ENCODE measurements around the gene APPL1. TPM values are rescaled to one million over a fixed set of nuclear protein-coding genes. Genes with fewer than 3 reads are reported as not detected.
A peak's percentile ranks its signal among the peaks of the same experiment; 100 is the strongest.
"Not testable (repeated sequence)": the region's sequence is repeated elsewhere in the genome, so short reads cannot be mapped to it uniquely, and the experiment has no call there.

Gene APPL1
- total RNA-seq, 1 donor from 2014 or later = 33.0 TPM

DNA sequence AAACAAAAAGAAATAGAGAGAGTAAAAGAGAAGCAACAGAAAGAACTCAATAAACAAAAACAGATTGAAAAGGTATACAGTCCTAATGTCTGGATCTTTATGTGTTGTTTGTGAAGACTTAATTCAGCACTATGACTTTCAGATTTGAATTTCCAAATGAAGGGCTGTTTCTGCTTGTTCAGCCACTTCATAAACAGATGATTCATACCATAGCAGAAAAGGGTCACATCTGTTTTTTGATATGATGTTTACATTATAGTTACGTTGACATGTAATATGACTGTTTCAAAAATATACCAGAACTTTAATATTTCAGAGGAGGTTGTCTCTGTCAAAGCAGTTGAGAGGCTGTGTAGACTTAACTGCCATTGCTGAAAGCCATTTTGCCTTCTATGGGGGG, 40.9 kb downstream of the APPL1 start:
- no peak for ATAC-seq

DNA sequence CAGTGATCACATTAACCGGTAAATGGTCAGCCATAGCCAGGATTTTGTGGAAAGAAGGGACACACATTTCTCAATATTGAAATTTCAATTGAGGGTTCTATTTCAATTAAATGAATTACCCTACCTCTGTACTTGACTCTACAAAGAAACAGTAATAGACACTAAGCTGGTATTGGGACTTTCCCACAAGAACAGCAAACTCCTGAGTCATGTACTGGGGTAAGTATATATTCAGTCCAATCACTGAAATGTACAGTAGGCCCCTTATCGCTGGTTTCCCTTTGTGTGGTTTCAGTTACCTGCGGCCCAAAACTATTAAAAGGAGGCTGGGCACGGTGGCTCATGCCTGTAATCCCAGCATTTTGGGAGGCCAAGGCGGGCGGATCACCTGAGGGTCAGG, 47.3 kb downstream of the APPL1 start:
- no peak for ATAC-seq

DNA sequence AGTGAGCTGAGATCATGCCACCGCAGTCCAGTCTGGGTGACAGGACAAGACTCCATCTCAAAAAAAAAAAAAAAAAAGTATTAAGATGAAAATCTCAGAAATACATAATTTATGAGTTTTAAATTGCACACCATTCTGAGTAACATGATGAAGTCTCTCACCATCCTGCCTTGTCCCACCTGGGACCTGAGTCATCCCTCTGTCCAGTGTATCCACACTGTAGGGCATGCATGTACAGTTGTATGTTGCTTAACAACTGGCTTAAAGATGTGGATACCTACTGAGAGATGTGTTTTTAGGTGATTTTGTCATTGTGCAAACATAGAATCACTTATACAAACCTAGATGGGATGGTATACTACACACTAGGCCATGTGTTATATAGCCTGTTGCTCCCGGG, 47.9 kb downstream of the APPL1 start:
- no peak for ATAC-seq

DNA sequence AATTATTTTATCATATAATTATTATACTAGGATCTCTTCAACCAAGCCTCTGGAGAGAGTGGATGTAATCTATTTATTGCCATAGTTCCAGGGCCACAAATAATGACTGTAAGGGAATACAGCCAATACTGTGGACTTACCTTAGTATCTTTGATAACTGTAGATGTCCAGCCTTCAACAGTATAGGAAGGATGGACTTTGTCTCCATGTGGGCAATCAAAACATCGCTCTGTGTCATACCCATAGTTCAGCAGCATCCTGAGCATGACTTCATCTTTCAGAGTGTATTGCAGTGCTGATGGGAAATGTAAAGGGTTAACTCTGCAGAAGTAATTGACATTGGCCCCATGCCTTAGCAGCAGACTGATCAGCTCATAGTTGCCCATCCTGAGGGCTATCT, 50.7 kb downstream of the APPL1 start:
- no peak for ATAC-seq

DNA sequence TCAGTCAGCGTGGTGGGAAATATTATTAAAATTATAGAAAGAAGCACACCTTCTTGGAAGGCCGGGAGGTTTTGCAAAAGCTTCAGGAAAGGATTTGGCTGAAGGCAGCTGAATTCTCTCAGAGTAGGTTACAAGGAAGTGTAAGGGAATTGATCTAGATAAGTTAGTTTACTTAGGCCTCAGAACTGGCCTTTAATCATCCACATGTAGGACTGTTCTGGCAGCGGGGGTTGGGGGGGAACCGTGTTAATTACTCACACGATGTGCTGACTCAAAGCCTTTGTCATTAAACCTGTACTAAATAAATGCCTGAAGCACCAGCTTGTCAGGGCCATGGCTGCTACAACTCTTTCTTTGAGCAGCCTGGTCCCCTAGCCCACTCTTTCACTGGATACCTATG, 52.2 kb downstream of the APPL1 start:
- ATAC-seq = no peak

DNA sequence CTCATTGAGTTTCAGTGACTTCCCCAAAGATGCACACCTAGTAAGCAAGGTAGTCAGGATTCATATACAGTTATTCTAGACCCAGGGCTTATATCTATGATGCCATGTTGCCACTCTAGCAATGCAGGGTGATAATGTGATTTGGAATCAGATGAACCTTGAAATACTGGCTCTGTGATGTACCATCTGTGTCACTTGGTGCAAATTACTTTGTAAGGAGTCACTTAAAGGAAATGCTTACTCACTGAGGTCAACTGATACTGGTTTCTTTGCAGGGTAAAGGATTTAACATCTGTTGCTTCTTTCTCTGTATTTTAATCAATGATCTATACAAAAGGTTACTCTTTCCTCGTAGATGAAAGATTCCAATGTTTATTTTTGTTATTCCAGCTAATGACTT, 54.2 kb downstream of the APPL1 start:
- ATAC-seq = peak; percentile 73

DNA sequence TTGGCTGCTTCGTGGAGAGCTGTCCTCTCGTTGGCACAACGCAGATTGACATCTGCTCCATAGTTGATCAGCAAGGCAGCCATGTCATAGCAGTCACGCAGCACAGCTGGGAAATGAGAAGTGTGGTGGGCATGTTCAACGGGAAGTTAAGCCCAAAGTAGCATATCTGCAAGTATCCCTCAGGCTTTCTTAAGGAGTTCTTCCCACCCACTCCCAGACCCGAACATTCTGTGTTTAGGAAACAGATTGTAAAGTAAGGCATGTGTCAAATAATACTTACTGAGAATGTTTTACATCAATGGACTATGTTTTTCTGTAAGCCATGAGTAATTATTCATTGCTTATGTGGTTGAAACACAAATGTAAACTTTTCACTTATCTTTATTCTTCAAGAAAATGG, 55.8 kb downstream of the APPL1 start:
- ATAC-seq = no peak

DNA sequence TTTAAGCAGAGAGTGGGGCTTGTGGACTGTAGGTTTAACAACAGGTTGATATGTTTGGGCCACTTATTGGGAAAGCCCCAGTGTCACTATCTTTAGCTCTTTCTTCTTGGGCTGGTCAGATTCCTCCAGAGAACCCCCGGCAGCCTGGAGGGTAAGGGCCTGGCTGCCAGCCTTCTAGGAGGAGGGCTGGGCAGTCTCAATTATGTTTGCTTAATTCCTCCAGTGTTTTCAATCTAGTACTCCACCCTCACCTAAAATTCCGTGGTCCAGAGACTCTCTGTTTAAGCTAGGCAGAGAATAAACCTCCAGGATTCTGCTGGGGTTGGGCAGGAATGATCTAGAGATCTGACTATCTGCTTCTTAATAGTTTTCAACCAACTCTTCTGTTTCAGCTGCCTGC, 59.7 kb downstream of the APPL1 start:
- ATAC-seq = no peak

DNA sequence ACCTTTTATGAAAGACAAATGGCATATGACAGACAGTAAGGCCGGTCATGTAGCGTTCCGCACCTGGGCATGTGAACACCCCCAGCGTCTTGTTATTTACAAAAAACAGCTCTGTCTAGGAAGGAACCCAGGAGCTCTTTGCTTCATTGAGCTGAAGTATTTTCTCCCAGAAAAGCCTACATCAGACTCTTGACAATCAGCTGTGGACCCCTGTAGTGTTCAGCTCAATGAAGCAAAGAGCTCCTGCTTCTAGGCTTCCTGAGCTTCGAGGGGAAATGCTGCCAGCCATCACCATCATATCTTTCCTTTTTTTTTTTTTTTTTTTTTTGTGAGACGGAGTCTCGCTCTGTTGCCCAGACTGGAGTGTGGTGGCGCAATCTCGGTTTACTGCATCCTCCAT, 60.9 kb downstream of the APPL1 start:
- ATAC-seq = no peak

DNA sequence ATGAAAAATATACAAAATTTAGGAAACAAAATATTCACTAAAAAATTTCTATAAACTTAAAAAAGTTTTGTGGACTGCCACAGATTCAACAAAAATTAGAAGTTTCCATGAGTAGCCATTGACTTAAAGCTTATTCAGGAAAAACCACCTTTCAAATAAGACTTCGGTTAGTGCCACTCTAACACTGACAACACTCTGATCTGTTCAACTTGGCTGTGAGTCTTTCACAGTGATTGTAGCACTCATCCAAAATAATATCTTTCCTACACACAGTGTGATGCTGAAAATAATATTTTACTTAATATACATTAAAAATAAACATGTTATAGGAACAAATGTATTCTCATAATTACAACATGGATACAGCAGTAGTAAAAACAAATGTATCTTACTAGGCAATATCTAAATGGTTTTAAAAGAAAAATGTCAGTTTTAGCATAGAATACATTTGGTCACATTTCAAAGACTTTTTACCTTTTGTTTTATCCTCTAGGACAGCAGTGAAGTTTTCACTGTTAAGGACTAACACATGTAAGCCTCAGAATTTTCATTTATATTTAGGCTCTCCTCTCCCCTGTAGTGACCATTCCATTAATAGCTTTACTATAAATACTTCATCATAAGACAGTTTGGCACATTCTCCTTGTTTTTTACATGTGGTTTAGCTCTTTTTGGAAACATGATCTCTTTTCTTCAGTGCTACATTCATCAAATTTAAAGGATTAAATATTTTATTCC, 64.8 kb downstream of the APPL1 start, which contains the start of gene ASB14:
Gene ASB14, minus strand, starts transcription at position 527 of the 738 bp plus-strand sequence. CDS start 652 bp downstream, outside the sequence.
- ATAC-seq = no peak

DNA sequence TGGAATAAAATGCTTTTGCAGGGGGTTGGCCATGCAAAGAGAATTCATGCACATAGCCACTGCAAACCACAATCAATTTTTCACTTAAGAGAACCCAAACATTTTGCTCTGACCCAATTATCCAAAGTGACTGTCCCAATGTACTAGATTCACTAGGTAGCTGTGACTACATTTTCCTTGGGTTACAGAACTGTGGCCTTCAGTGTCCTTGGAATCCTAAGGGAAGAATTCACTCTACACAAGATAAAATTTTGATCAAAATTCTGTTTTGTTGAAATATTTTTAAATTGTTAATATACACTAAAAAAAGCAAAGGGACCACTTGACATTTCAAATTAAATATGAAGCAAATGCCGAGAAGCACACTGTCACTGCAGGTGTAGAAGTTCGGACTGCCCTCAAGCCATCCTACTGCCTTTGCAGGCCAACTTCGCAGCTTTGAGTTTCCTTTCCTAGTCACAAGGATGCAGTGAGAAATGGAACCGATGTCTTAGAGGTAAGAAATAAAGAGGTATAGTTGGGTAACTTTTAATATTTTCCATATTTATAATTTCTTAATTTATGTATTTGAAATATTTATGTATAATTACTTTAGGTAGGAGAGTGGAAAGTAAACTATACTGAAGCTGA, 65.5 kb downstream of the APPL1 start:
- ATAC-seq = no peak

DNA sequence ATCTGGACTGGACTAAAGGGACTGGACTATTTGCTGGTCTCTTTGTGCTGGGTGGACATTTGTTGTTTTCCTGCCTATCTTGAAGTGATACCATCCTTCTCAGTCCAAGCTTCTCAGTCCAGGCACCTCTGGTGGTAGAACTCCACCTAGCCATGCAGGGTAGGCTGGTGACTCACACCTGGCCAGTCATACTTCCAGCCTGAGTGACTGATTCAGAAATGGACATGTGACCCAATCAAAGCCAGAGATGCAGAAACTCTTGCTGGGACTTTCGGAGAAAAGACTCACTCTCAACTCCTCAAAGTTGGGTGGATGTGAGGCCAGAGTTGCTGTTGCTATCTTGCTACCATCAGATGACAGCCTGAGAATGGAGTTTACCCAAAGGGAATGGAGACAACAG, 70.5 kb downstream of the APPL1 start:
- ATAC-seq = peak; percentile 94

DNA sequence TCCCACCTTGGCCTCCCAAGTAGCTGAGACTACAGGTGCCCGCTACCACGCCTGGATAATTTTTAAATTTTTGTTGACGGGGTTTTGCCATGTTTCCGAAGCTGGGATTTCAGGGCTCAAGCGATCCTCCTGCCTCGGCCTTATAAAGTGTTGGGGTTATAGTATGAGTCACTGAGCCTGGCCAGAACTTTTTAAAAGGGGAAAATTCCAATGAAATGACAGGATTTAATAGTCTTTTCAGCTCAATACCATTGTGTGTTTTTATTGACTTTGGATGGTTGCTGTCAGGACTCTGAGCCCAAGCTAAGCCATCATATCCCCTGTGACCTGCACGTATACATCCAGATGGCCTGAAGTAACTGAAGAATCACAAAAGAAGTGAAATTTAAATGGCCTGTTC, 76.0 kb downstream of the APPL1 start:
- ATAC-seq = not testable (repeated sequence)

DNA sequence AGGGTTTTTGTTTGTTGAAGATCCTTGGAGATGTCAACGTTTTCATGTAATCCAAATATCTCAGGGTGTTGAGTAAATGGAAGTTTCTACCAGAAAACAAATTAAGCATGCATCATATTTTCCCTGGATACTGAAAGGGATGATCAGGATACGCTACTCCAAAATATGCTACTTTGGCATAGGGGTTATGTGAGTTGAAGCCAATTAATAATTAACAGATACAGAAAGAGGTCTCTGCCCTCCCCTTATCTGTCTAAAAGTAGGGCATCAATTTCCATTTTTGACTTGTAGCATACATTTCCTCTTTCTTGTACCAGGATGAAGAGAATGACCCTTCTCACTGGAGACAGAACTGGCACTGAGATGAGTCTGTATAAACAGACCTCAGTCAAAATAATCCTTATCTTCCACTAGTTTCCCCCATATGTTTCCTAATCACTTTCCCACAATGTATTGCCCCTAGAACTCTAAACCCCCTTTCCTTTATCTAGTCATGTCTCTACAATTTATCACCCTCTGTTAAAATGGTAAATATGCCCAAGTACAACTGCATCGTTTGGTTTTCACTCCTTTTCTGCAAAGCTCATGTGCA, 82.3 kb downstream of the APPL1 start:
- ATAC-seq = no peak

DNA sequence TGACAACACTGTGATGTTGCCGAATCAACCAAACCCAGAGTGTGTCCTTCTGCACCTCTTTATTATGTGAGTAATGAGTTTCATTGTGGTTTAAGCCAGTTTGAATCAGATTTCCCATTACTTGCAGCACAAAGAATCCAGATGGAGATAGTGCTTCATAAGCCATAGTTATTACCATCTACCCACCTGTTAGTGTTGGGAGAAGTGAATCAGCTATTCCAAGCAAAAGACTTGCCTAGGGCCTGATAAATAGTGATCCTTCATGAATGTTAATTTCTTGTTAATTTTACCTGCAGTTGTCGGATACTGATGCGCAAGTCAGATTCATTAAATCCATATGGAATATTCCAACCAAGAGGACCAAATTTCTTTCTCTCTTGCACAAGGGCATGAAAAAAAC, 86.7 kb downstream of the APPL1 start:
- no peak for ATAC-seq

Other genes with a start within 250 kb of the APPL1 start
- not detected for gene SPATA12, start 167.1 kb upstream of the APPL1 start, total RNA-seq
- 2.4 TPM for gene IL17RD, start 62.4 kb upstream of the APPL1 start, total RNA-seq
- 0.80 TPM for gene HESX1, start 27.8 kb upstream of the APPL1 start, total RNA-seq
- not detected for gene ASB14, start 65.0 kb downstream of the APPL1 start, total RNA-seq